NOMO-1 (cell line): ENCODE results near the gene SLC35E1.
"Not testable (repeated sequence)": the region's sequence is repeated elsewhere in the genome, so short reads cannot be mapped to it uniquely, and the experiment has no call there.

Experiments
- DNase-seq, 2 experiments: peaks; one replicate each; lab custom pipeline; 2025; ENCODE audit not compliant: unreplicated experiment in 2 of 2; lab: John Stamatoyannopoulos, UW

SLC35E1 gene

DNA sequence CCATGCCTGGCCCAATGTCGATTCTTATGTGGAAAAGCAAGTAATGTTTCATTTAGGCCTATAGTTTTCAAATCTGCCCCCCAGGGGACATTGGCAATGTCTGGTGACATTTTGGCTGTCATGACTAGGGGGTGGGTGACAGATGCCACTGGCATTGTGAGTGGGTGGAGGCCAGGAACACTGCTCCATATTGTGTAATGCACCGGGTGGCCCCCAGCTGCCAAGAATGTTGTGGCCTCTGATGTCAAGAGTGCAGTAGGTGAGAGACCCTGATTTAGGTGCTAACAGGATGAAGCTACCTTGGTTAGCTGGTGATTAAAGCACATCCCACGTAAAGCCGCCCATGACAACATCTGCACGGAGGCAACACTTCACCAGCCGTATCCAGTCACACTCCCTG lies 65.3 kb downstream of the SLC35E1 start:
- no peak for DNase-seq

DNA sequence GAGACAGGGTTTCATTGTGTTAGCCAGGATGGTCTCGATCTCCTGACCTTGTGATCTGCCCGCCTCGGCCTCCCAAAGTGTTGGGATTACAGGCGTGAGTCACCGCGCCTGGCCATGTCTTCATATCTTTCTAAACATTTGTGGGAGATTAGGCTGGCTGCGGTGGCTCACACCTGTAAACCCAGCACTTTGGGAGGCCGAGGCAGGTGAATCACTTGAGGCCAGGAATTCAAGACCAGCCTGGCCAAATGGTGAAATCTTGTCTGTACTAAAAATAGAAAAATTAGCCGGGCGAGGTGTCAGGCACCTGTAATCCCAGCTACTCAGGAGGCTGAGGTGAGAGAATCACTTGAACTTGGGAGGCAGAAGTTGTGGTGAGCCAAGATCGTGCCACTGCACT lies 66.1 kb downstream of the SLC35E1 start:
- not testable (repeated sequence) for DNase-seq

DNA sequence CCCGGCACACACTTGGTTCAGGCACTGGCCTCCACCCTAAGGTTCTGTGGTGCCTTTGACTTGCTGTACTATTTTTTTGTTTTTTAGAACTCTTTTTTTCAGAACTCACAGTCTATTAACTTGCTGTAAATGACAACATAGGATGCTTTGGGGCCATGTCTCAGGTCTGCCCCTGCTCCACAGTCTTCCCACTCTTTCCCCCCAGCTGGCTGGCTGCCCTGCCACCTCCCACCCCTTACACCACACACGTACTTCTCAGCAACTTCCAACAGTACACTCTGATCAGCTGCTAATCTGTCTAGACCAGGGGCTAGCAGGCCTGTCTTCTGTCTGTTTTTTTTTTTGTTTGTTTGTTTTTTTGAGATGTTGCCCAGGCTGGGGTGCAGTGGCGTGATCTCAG lies 67.9 kb downstream of the SLC35E1 start:
- no peak for DNase-seq
